GM18909 (cell line): Measurements from ENCODE around the gene BPTF.
"Not testable (repeated sequence)": the region's sequence is repeated elsewhere in the genome, so short reads cannot be mapped to it uniquely, and the experiment has no call there.

ENCODE experiments used
- ATAC-seq: cut with Tn5 transposase; IDR thresholded peaks from one replicate; pipeline ENCODE4 v1.9.1; 2021; ENCODE audit warnings: mild to moderate bottlenecking; ENCODE audit not compliant: unreplicated experiment, poor library complexity

BPTF gene

GRCh38 chr17:67867591-67867990, 42.3 kb downstream of the BPTF start:
- ATAC-seq, result no peak

GRCh38 chr17:67868176-67868575, 42.9 kb downstream of the BPTF start:
- ATAC-seq, result no peak

DNA sequence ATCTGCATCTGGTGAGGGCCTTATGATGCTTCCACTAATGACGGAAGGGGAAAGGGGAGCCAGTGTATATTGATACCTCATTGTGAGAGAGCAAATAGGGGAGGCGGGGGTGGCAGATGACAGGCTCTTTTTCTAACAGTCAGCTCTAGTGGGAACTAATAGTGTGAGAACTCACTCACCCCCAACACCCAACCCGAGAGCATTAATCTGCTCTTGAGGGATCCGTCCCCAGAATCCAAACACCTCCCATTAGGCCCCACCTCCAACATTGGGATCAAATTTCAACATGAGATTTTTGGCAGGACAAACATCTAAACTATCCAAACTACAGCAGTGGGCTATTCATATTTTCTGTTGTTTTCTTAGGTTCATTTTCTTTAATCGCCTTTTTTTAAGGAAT, 54.4 kb downstream of the BPTF start:
- no peak for ATAC-seq

DNA sequence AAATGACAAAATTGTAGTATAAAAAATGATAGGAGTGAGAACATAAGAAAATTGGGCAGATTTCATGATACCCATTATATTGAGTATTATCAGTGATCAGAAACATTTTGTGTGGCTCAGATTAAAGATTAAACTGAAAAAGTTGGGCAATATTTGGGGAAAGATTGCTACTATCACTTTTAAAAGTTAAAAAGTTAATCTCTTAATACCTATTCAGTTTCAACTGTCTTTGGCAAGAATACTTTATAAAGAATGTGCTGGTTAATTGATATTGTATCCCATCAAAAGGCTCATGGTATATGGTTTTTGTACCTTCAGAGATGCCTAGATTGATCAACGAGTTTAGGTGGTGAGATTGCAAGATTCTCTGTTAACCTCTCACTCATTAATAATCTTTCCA, 55.8 kb downstream of the BPTF start:
- no peak for ATAC-seq

- no peak for ATAC-seq
These were observed 59.4 kb downstream of the BPTF start for GRCh38 chr17:67884741-67885140.

DNA sequence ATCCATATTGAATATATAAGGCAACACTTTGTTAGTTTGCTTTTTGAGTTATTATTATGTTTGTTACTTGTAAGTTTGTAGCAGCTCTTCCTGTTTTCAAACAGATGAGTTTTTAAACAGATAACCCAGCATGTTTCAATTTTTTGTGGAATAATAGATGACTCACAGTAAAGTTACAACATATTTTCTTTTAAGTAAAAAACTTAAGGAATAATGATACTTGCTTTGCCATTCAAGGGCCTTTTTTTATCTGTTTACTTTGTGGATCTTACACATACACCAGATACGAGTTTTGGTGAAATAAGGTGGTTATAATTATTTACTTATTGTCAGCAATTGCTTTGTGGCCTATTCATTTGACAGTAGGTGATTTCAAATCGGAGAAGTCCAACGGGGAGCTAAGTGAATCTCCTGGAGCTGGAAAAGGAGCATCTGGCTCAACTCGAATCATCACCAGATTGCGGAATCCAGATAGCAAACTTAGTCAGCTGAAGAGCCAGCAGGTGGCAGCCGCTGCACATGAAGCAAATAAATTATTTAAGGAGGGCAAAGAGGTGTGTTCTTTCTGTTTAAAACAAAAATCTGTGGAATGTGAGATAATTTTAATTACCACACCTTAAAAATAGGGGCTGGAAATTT, 66.3 kb downstream of the BPTF start:
- no peak for ATAC-seq

DNA sequence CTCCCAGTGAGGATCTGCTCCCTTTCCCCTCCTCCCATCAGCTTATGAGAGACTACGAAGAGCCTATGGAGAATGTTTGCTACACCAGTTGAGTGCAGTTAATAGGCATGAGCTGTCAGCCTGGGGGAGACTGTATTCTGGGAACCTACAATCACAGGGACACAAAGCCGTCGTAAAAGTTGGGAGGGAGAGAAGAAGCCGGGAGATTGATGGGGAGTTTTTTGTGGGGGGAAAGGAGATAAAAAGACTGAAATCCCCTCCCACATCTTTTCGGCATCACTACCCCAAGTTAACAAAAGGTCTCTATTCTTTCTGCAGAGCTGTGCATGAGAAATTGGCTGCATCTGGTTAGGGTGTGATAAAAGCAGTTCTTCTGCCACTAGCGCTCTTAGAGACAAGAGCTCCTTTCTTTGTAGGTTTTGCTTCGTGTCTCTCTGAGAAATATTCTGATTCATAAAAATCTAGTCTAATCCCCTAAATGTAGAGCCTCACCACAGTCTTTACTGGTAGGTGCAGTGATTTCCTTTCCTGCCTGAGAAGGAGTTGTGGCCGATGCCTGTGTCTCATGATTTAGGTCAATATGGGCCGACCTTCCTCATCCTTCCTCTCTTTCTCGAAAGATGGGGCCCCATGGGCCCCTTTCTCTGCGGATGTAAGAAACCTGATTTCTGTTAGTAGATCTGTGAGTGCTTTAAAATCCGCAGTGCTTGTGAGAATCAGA, 77.4 kb downstream of the BPTF start:
- ATAC-seq, result no peak

DNA sequence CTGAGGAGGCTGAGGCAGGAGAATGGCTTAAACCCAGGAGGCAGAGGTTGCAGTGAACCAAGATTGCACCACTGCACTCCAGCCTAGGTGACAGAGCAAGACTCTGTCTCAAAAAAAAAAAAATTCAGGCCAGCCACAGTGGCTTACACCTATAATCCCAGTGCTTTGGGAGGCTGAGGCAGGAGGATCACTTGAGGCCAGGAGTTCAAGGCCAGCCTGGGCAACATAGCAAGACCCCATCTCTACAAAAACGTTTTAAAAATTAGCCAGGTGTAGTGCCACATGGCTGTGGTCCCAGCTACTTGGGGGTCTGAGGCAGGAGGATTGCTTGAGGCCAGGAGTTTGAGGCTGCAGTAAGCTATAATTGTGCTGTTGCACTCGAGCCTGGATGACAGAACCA, 80.0 kb downstream of the BPTF start:
- not testable (repeated sequence) for ATAC-seq

DNA sequence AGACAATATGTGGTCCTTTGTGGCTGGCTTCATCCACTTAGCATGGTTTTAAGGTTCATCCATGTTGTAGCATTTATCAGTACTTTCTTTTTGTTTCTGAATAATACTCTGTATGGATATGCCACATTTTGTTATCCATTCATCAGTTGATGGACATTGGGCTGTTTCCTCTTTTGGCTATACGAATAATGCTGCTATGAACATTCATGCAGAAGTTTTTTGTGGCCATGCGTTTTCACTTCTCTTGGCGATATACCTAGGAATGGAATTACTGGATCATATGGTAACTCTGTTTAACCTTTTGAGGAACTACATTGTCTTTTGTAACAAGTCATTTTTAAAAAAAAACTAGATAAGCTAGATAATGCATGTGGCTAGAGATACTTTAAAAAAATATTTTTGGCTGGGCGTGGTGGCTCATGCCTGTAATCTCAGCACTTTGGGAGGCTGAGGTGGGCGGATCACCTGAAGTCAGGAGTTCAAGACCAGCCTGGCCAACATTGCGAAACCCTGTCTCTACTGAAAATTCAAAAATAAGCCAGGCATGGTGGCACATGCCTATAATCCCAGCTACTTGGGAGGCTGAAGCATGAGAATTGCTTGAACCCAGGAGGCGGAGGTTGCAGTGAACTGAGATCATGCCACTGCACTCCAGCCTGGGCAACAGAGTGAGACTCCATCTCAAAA, 85.0 kb downstream of the BPTF start:
- not testable (repeated sequence) for ATAC-seq

DNA sequence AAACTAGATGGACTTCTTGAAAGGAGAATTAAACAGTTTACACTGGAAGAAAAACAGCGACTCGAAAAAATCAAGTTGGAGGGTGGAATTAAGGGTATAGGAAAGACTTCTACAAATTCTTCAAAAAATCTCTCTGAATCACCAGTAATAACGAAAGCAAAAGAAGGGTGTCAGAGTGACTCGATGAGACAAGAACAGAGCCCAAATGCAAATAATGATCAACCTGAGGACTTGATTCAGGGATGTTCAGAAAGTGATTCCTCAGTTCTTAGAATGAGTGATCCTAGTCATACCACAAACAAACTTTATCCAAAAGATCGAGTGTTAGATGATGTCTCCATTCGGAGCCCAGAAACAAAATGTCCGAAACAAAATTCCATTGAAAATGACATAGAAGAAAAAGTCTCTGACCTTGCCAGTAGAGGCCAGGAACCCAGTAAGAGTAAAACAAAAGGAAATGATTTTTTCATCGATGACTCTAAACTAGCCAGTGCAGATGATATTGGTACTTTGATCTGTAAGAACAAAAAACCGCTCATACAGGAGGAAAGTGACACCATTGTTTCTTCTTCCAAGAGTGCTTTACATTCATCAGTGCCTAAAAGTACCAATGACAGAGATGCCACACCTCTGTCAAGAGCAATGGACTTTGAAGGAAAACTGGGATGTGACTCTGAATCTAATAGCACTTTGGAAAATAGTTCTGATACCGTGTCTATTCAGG, 85.9 kb downstream of the BPTF start:
- ATAC-seq, result no peak

GRCh38 chr17:67912088-67912487, 86.8 kb downstream of the BPTF start:
- no peak for ATAC-seq

DNA sequence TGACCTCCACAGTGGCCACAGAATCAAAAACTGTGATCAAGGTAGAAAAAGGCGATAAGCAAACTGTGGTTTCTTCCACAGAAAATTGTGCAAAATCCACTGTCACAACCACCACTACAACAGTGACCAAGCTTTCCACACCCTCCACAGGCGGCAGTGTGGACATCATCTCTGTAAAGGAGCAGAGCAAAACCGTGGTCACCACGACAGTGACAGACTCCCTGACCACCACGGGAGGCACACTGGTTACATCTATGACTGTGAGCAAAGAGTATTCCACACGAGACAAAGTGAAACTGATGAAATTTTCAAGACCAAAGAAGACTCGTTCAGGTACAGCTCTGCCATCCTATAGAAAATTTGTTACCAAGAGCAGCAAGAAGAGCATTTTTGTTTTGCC, 87.4 kb downstream of the BPTF start:
- ATAC-seq, result no peak

GRCh38 chr17:67920212-67920611, 94.9 kb downstream of the BPTF start:
- no peak for ATAC-seq

- no peak for ATAC-seq
These were observed 97.2 kb downstream of the BPTF start for GRCh38 chr17:67922503-67922902.

- not testable (repeated sequence) for ATAC-seq
These were observed 103.5 kb downstream of the BPTF start for GRCh38 chr17:67928842-67929241.

DNA sequence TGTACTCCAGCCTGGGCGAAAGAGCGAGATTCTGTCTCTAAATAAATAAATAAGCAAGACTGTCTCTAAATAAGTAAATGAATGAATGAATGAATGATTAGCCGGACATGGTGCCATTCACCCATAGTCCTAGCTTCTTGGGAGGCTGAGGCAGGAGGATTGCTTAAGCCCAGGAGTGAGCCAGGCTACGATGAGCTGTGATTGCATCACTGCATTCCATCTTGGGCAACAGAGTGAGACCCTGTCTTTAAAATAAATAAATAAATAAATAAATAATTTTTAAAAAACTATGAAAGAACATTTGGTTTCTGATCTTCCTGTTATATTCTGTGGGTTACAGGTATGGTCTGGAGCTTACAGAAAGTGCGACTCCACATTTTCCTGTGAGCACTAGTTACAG, 105.9 kb downstream of the BPTF start:
- no peak for ATAC-seq

DNA sequence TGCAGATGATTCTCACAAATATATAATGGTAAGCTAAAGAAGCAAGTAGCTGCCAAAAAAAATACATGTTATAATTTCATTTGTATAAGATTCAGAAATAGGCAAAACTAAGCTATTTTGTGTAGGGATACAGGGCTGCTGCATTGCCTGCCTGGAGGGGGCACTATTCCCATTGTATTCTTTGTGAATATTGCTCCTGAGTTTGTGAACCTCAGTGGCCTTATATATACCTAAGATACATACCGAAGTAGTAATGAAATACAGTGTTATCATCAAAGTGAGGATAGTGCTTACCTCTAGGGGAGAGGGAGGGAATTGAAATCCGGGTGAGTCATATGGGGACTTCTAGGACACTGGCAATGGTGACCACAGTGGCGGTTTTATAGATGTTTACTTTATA, 117.5 kb downstream of the BPTF start:
- no peak for ATAC-seq

DNA sequence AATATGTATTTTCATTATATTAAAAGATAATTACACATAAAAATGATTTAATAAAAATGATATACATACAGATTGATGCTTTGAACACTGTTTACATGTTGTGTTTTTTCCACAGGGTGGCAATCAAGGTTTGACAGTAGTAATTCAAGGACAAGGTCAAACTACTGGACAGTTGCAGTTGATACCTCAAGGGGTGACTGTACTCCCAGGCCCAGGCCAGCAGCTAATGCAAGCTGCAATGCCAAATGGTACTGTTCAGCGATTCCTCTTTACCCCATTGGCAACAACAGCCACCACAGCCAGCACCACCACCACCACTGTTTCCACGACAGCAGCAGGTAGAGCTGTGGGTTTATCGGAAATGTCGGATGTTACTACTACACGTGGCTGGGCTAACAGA, 118.7 kb downstream of the BPTF start:
- ATAC-seq, result no peak

DNA sequence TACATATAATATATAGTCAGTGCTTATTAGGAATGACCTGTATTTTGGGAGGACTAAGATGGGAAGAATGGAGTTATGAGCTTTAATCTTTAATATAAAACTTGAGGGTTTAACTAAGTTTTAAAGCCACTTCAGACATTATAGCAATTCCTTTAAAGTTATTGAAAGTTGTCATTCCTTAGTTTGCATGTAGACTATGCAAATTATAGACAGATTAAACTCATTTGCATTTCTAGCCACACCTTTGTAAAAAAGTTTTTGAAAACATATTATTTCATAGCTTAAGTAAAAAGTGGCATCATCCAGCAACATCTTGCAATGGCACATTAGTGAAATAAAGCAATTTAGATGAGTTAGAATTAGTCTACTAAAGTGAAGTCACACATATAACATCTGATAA, 121.2 kb downstream of the BPTF start:
- ATAC-seq, result no peak

DNA sequence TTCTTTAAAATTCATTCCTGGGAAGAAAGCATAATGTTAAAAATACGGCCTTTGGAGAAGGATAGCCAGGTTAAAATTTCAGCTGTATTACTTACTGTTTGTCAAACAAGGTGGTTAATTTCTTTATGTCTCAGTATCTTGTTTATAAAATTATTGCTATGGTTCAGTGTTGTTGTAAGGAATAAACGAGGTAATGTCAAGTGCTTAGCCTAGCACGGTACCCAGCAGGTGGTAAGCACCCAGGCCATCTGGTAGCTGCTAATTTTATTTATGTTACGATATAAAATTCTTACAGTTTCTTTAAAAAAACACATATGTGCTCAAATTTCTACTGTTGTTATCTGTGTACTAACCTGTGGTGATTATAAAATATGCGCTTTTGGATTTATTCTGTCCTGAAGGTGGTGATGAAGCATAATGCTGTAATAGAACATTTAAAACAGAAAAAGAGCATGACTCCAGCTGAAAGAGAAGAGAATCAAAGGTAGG, 122.1 kb downstream of the BPTF start:
- no peak for ATAC-seq

DNA sequence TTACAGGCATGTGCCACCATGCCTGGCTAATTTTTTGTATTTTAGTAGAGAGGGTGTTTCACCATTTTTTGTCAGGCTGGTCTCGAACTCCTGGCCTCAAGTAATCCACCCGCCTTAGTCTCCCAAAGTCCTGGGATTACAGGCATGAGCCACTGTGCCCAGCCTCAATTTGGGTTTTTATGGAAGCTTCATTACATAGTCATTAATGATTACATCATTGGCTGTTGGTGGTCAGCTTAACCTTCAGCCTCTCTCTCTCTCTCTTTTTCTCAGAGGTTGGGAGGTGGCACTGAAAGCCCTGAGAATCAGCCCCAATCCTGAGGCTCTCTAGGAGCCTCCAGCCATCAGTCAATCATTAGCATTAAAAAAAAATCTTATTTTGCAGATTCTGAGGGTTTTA, 125.6 kb downstream of the BPTF start:
- ATAC-seq, result no peak
